Activated CD4-positive, alpha-beta T cell treated with anti-CD3 and anti-CD28 coated beads, Interleukin-2, amount 50 U/mL, for 16 hours (primary cell): ENCODE measurements around the gene IL17C.

Experiments
- DNase-seq: peaks from one replicate; pipeline ENCODE4 v3.0.0-alpha.2; 2020

IL17C gene

GRCh38 chr16:88646345-88647034 is 8.1 kb downstream of the IL17C start:
- no peak for DNase-seq

- no peak for DNase-seq
Observed at GRCh38 chr16:88647178-88648070, 9.1 kb downstream of the IL17C start.

GRCh38 chr16:88649195-88649923 is 11.0 kb downstream of the IL17C start:
- no peak for DNase-seq

GRCh38 chr16:88649924-88650748 is 11.8 kb downstream of the IL17C start:
- DNase-seq: no peak

- peak; percentile 90 for DNase-seq
Observed at GRCh38 chr16:88650749-88651275, 12.4 kb downstream of the IL17C start, which contains the start of gene CYBA. CYBA (minus strand) TSS chr16:88651053; CDS start chr16:88651013, 40 bp downstream.

GRCh38 chr16:88651276-88651988 is 13.1 kb downstream of the IL17C start:
- DNase-seq: peak; percentile 91

- no peak for DNase-seq
Observed at GRCh38 chr16:88651989-88652761, 13.8 kb downstream of the IL17C start.

GRCh38 chr16:88652762-88653063 is 14.3 kb downstream of the IL17C start:
- DNase-seq: no peak

GRCh38 chr16:88653101-88653500 is 14.7 kb downstream of the IL17C start:
- DNase-seq: no peak

GRCh38 chr16:88653596-88654362 is 15.4 kb downstream of the IL17C start:
- no peak for DNase-seq

GRCh38 chr16:88654363-88655052 is 16.1 kb downstream of the IL17C start:
- DNase-seq: no peak

- DNase-seq: no peak
Observed at GRCh38 chr16:88655053-88655732, 16.8 kb downstream of the IL17C start.

GRCh38 chr16:88655733-88656281 is 17.4 kb downstream of the IL17C start:
- DNase-seq: no peak

- DNase-seq: no peak
Observed at GRCh38 chr16:88656291-88656980, 18.1 kb downstream of the IL17C start.

GRCh38 chr16:88657371-88657770 is 19.0 kb downstream of the IL17C start:
- no peak for DNase-seq

GRCh38 chr16:88658714-88659113 is 20.3 kb downstream of the IL17C start:
- no peak for DNase-seq

GRCh38 chr16:88659160-88659559 is 20.8 kb downstream of the IL17C start:
- DNase-seq: no peak

- DNase-seq: no peak
Observed at GRCh38 chr16:88661468-88661867, 23.1 kb downstream of the IL17C start.
